IPS DF 4.7 (cell line): ENCODE measurements around the gene SLC16A8.
"Not testable (repeated sequence)": the region's sequence is repeated elsewhere in the genome, so short reads cannot be mapped to it uniquely, and the experiment has no call there.

Experiments used
- DNase-seq: peaks from one replicate; pipeline ENCODE4 v3.0.0-alpha.2; 2013; ENCODE audit warnings: low spot score; ENCODE audit errors: extremely low read depth

Gene SLC16A8

GRCh38 chr22:38088629-38089473 lies 4.9 kb upstream of the SLC16A8 start:
- no peak for DNase-seq

GRCh38 chr22:38087855-38088254 lies 3.9 kb upstream of the SLC16A8 start:
- DNase-seq, result no peak

GRCh38 chr22:38086942-38087341 lies 3.0 kb upstream of the SLC16A8 start:
- no peak for DNase-seq

GRCh38 chr22:38086001-38086845 lies 2.2 kb upstream of the SLC16A8 start:
- DNase-seq, result no peak

DNA sequence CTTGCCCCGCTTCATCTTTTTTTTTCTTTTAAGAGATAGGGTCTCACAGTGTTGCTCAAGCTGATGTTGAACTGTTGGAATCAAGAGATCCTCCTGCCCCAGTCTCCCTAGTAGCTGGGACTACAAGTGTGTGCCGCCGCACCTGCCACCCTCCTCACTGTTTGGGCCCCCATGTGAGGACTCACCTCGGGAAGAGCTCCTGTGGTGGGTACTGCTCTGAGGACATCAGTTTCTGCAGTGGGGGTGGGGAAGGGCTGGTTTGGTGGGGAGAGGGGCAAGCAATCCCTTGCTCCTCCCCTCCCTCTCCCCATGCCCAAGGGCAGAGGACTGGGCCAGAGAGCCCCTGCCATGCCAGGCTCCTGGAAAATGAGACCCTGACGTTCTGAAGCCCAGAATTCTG lies 1.5 kb upstream of the SLC16A8 start:
- no peak for DNase-seq

DNA sequence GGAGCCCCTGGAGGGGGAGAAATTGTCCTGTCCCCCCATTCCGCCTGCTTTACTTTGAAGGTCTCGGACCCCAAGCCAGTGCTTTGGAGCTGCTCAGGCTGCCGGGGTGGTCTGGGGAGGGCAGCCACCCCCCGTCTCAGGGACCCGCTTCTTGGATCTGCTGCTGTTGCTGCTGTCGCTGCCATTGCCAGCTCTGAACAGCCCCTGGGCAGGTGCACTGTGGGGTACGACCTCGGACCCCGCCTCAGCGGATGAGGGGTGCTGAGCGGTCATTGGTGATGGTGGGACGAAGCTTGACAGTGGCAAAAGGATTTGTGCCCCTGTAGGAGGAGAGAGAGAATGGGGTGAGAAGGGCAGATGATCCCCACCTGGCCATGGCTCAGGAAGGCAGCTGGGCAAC lies 1.1 kb upstream of the SLC16A8 start:
- DNase-seq, result no peak

GRCh38 chr22:38082986-38083710 lies 836 bp downstream of the SLC16A8 start:
- DNase-seq, result no peak

GRCh38 chr22:38081941-38082828 lies 1.8 kb downstream of the SLC16A8 start:
- DNase-seq, result no peak

DNA sequence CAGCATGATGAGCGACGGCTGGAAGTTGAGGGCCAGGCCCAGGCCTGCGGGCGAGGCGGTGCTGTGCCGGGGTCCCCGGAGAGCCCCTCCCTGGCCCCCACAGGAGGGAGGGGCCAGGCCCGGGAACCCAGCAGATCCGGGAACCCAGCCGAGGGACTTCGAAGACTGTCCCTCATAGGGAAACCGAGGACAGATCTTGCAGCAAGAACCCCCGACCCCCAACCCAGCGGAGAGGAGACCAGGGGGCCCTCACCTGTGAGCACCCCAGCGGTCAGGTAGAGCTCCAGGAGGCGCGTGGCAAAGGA lies 2.4 kb downstream of the SLC16A8 start:
- DNase-seq, result no peak

GRCh38 chr22:38080850-38081635 lies 2.9 kb downstream of the SLC16A8 start:
- no peak for DNase-seq

- DNase-seq, result no peak
Measured at GRCh38 chr22:38080474-38080849, 3.5 kb downstream of the SLC16A8 start.

GRCh38 chr22:38079804-38080203 lies 4.2 kb downstream of the SLC16A8 start:
- no peak for DNase-seq

DNA sequence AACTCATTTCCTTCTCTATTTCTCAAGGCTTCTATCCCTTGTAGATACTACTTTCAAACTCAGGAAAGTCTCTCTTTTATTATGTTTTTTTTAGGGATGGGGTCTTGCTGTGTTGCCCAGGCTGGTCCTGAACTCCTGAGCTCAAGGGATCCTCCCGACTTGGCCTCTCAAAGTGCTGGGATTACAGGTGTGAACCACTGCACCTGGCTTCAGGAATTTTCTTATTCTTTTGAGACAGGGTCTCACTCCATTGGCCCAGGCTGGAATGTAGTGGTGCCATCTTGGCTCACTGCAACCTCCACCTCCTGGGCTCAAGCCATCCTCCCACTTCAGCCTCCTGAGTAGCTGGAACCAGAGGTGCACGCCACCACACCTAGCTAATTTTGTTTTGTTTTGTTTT lies 4.8 kb downstream of the SLC16A8 start:
- DNase-seq, result not testable (repeated sequence)

DNA sequence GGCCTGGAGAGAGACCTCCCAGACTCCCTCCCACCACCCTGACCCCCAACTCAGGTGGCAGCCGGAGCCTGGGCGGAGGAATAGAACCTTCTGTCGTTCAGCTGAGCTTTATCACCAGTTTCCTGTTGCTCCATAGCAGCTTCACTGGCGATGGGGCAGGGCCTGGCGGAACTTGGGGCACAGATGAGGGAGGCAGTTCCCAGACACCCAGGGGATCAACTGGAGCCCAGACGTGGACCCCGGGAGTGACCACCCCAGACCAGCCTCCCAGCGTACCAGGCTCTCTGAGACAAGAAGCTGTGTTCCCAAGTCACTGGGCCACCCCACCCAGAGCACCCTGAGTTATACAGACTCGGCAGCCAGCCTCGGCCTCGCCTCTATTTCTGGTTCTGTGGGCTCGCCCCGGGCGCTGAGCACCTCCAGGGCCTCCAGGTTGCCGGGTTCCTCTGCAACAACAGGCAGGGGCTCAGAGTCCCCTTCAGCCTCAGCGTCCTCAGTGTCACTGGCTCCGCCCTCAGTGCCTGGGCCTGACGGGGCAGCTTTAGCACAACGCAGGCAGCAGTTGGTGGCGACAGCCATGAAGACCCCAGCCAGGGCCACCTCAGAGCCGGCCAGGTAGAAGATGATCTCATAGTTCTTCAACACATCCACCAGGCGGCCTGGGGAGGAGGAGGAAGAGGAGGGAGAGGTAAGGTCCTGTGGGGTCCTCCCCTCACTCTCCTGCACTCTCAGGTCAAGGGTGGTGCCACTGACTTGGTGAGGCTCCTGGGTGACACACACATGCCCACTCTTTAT lies 5.7 kb downstream of the SLC16A8 start:
- DNase-seq, result no peak

DNA sequence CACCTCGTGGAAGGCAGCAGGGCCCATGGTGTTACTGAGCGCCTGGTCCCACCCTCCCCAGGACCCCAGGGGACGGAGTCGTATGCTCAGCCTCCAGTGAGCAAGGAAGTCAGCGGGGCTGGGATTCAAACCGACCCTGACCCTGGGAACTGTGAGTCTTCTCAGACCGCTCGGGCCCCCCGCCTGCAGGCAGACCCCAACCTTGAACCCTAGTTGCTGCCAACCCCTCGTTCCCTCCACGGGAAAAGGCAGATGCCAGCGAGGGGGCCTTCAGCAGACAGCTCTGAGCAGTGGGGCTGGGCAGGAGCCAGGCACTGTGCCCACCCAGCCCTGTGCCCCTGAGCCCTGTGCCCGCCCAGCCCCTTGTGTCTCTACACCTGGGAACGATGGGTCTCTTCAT lies 6.4 kb downstream of the SLC16A8 start:
- no peak for DNase-seq

DNA sequence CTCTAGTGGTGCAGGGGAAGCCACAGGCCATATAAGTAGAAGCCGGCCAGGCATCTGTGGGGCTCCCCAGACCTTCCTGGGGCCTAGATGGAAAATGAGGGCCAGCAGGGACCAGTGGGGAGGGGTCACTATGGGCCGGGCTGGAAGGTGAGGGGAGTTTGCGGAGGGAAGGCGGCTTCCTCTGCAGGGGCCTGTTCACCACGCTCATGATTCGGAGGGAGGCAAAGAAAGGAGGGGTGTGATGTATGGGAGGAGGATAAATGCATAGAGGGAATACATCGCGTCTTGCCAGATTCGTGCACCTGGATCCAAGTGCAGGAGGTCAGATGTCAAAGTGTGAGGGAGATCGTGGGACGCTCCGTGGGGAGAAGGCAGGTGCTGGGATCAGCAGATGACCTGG lies 6.9 kb downstream of the SLC16A8 start:
- no peak for DNase-seq

DNA sequence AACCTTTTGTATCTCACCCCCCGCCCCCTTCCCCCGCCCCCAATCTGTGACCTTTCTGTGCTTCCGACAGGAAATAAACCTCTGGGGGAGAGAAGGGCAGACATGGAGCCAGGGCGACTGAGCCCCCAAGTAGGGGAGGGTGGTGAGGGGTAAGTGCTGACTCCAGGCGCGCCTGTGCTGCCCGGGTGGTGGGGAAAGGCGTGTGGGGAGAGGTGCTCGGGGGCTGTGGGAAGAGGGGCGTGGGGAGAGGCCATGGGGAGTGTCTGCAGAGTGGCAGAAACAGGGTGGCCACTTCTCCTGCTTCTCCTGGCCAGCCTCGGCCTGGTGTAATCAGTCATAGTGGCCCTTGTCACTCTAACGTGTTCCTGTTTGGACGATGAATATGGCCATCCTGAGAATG lies 8.0 kb downstream of the SLC16A8 start:
- no peak for DNase-seq

DNA sequence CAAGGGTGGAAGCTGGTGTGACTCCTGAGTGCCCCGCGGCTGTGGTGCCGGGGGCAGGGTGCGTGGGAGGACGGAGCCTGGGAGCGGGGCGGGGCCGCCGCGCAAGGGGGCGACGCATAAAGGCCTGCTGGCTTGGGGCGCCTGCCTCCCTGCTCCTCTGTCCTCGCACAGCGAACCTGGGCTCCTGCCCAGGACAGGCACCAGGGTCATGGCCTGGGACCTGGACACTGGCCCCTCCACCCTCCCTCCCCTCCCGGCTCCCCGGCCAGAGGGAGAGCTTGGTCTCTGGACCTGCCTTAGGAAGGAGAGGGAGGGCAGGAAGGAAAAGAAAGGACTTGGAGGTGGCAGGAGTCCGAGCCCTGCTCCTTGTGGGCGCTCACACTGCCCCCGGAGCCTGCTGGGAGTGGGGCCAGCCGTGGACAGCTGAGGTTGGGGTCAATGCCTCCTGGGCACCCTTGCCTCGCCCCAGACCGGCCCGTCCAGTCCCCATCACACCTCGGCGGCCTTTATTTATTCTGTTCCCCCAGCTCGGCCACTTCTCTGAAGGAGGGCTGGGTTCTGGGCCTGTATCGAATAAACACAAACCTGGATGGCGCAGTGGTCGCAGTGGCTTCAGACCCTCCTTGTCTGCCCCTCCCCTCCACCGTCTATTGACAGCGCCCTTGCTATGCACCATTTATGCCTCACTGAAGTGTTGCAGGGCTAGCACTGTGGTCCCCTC lies 8.7 kb downstream of the SLC16A8 start:
- no peak for DNase-seq
